ENCODE data around the gene CHM.
A peak's percentile ranks its signal among the peaks of the same experiment; 100 is the strongest.
"Not testable (repeated sequence)": the region's sequence is repeated elsewhere in the genome, so short reads cannot be mapped to it uniquely, and the experiment has no call there.

Gene CHM

GRCh38 chrX:85930099-85930498 lies 117.3 kb downstream of the CHM start:
- DNase-seq (ENCODE audit: insufficient read length): no peak
- TF ChIP-seq TAF1 (IDR thresholded peaks at IDR 0.05; ENCODE audit: borderline replicate concordance, low read depth, low read length): no peak
- FAIRE-seq: no peak

GRCh38 chrX:85928606-85929005 lies 118.8 kb downstream of the CHM start:
- FAIRE-seq (no peak), DNase-seq (ENCODE audit: insufficient read length) (no peak)
- TF ChIP-seq POLR2AphosphoS5 (IDR thresholded peaks at IDR 0.05; ENCODE audit: low read depth, low read length) (no peak), TAF1 (IDR thresholded peaks at IDR 0.05; ENCODE audit: borderline replicate concordance, low read depth, low read length) (no peak), POLR2A (IDR thresholded peaks at IDR 0.05; ENCODE audit: low read depth, low read length) (no peak)

GRCh38 chrX:85927740-85928139 lies 119.6 kb downstream of the CHM start:
- no peak for FAIRE-seq

GRCh38 chrX:85922821-85923220 lies 124.5 kb downstream of the CHM start:
- FAIRE-seq (no peak), DNase-seq (ENCODE audit: insufficient read length) (no peak)
- TF ChIP-seq POLR2A (IDR thresholded peaks at IDR 0.05; ENCODE audit: low read depth, low read length): no peak
- no peak for TF ChIP-seq TAF1 (IDR thresholded peaks at IDR 0.05; ENCODE audit: borderline replicate concordance, low read depth, low read length)
- TF ChIP-seq POLR2AphosphoS5 (IDR thresholded peaks at IDR 0.05; ENCODE audit: low read depth, low read length): no peak

More at GRCh38 chrX:85927740-85928139, 119.6 kb downstream of the CHM start:
- no peak for DNase-seq (ENCODE audit: insufficient read length)
- TF ChIP-seq POLR2A (IDR thresholded peaks at IDR 0.05; ENCODE audit: low read depth, low read length): no peak
- TF ChIP-seq TAF1 (IDR thresholded peaks at IDR 0.05; ENCODE audit: borderline replicate concordance, low read depth, low read length): no peak
- TF ChIP-seq POLR2AphosphoS5 (IDR thresholded peaks at IDR 0.05; ENCODE audit: low read depth, low read length): no peak

GRCh38 chrX:85916656-85917280 lies 130.6 kb downstream of the CHM start:
- FAIRE-seq: peak; percentile 5
- not testable (repeated sequence) for DNase-seq (ENCODE audit: insufficient read length)

GRCh38 chrX:85914431-85914830 lies 132.9 kb downstream of the CHM start:
- TF ChIP-seq POLR2A (IDR thresholded peaks at IDR 0.05; ENCODE audit: low read depth, low read length) (no peak), POLR2AphosphoS5 (IDR thresholded peaks at IDR 0.05; ENCODE audit: low read depth, low read length) (no peak), TAF1 (IDR thresholded peaks at IDR 0.05; ENCODE audit: borderline replicate concordance, low read depth, low read length) (no peak)
- DNase-seq (ENCODE audit: insufficient read length) (no peak), FAIRE-seq (no peak)

GRCh38 chrX:85907316-85907715 lies 140.0 kb downstream of the CHM start:
- FAIRE-seq: no peak
- DNase-seq (ENCODE audit: insufficient read length): no peak
- TF ChIP-seq POLR2A (IDR thresholded peaks at IDR 0.05; ENCODE audit: low read depth, low read length) (no peak), POLR2AphosphoS5 (IDR thresholded peaks at IDR 0.05; ENCODE audit: low read depth, low read length) (no peak), TAF1 (IDR thresholded peaks at IDR 0.05; ENCODE audit: borderline replicate concordance, low read depth, low read length) (no peak)

GRCh38 chrX:85906399-85906798 lies 141.0 kb downstream of the CHM start:
- FAIRE-seq (no peak), DNase-seq (ENCODE audit: insufficient read length) (no peak)
- no peak for TF ChIP-seq TAF1 (IDR thresholded peaks at IDR 0.05; ENCODE audit: borderline replicate concordance, low read depth, low read length)
- no peak for TF ChIP-seq POLR2A (IDR thresholded peaks at IDR 0.05; ENCODE audit: low read depth, low read length)
- TF ChIP-seq POLR2AphosphoS5 (IDR thresholded peaks at IDR 0.05; ENCODE audit: low read depth, low read length): no peak

- FAIRE-seq (no peak), DNase-seq (ENCODE audit: insufficient read length) (no peak)
- TF ChIP-seq TAF1 (IDR thresholded peaks at IDR 0.05; ENCODE audit: borderline replicate concordance, low read depth, low read length) (no peak), POLR2A (IDR thresholded peaks at IDR 0.05; ENCODE audit: low read depth, low read length) (no peak), POLR2AphosphoS5 (IDR thresholded peaks at IDR 0.05; ENCODE audit: low read depth, low read length) (no peak)
These were observed 141.5 kb downstream of the CHM start for GRCh38 chrX:85905851-85906250.

- no peak for DNase-seq (ENCODE audit: insufficient read length)
- no peak for FAIRE-seq
- no peak for TF ChIP-seq POLR2AphosphoS5 (IDR thresholded peaks at IDR 0.05; ENCODE audit: low read depth, low read length)
- no peak for TF ChIP-seq POLR2A (IDR thresholded peaks at IDR 0.05; ENCODE audit: low read depth, low read length)
- TF ChIP-seq TAF1 (IDR thresholded peaks at IDR 0.05; ENCODE audit: borderline replicate concordance, low read depth, low read length): no peak
These were observed 143.5 kb downstream of the CHM start for GRCh38 chrX:85903692-85904471.

GRCh38 chrX:85897362-85898126 lies 149.8 kb downstream of the CHM start:
- DNase-seq (ENCODE audit: insufficient read length) (no peak), FAIRE-seq (no peak)
- TF ChIP-seq POLR2AphosphoS5 (IDR thresholded peaks at IDR 0.05; ENCODE audit: low read depth, low read length) (no peak), POLR2A (IDR thresholded peaks at IDR 0.05; ENCODE audit: low read depth, low read length) (no peak), TAF1 (IDR thresholded peaks at IDR 0.05; ENCODE audit: borderline replicate concordance, low read depth, low read length) (no peak)

- TF ChIP-seq POLR2AphosphoS5 (IDR thresholded peaks at IDR 0.05; ENCODE audit: low read depth, low read length): no peak
- no peak for TF ChIP-seq POLR2A (IDR thresholded peaks at IDR 0.05; ENCODE audit: low read depth, low read length)
- FAIRE-seq: peak; percentile 33
- no peak for DNase-seq (ENCODE audit: insufficient read length)
These were observed 164.8 kb downstream of the CHM start for GRCh38 chrX:85882601-85883000.
